Adipocyte (in vitro differentiated cells): ENCODE measurements around the gene SYNJ2.

ENCODE experiments used
- DNase-seq: peaks from one replicate; pipeline ENCODE4 v3.0.0-alpha.2; 2015; ENCODE audit warnings: low read depth
- H3K27me3 ChIP-seq: replicated peaks from 2 replicates; pipeline ENCODE4 v1.7.0; 2013; ENCODE audit warnings: mild to moderate bottlenecking, low read length, moderate library complexity; ENCODE audit not compliant: control insufficient read depth, insufficient read depth
- H3K36me3 ChIP-seq: 2 replicates; pipeline ENCODE4 v1.7.0; 2013; ENCODE audit warnings: low read length, mild to moderate bottlenecking, moderate library complexity; ENCODE audit not compliant: control insufficient read depth, insufficient read depth, severe bottlenecking
- H3K4me1 ChIP-seq: 2 replicates; pipeline ENCODE4 v1.7.0; 2013; ENCODE audit warnings: mild to moderate bottlenecking, low read length, moderate library complexity; ENCODE audit not compliant: control insufficient read depth, insufficient read depth
- H3K4me3 ChIP-seq: 2 replicates; pipeline ENCODE4 v1.7.0; 2013; ENCODE audit warnings: mild to moderate bottlenecking, low read length, moderate library complexity
- H3K9ac ChIP-seq: 2 replicates; pipeline ENCODE4 v1.7.0; 2013; ENCODE audit warnings: mild to moderate bottlenecking, low read length, moderate library complexity
- H3K9me3 ChIP-seq: 2 replicates; pipeline ENCODE4 v1.7.0; 2013; ENCODE audit warnings: mild to moderate bottlenecking, low read length, moderate library complexity; ENCODE audit not compliant: control insufficient read depth

The SYNJ2 gene

GRCh38 chr6:158056355-158056754 lies 74.7 kb downstream of the SYNJ2 start:
- Histone ChIP-seq H3K4me1 (peaks cover 44% of the 10 kb centered on the region), H3K9me3 (no peaks in the 10 kb centered on the region), H3K36me3 (no peaks in the 10 kb centered on the region), H3K4me3 (no peak overlapping the region), H3K27me3 (no peaks in the 10 kb centered on the region), H3K9ac (peak overlapping the region; percentile 73)
- DNase-seq: no peak

GRCh38 chr6:158056804-158057203 lies 75.1 kb downstream of the SYNJ2 start:
- no peak for DNase-seq
- Histone ChIP-seq H3K27me3 (no peaks in the 10 kb centered on the region), H3K4me3 (peak overlapping the region; percentile 48), H3K36me3 (no peaks in the 10 kb centered on the region), H3K9ac (peak overlapping the region; percentile 73), H3K9me3 (no peaks in the 10 kb centered on the region), H3K4me1 (peaks cover 44% of the 10 kb centered on the region)

GRCh38 chr6:158057213-158057987 lies 75.7 kb downstream of the SYNJ2 start:
- peaks cover 44% of the 10 kb centered on the region for H3K4me1 ChIP-seq
- H3K27me3 ChIP-seq: no peaks in the 10 kb centered on the region
- DNase-seq: peak; percentile 73
- H3K36me3 ChIP-seq: no peaks in the 10 kb centered on the region
- peaks cover 1% of the 10 kb centered on the region for H3K9me3 ChIP-seq
- H3K9ac ChIP-seq: peak overlapping the region; percentile 73
- peak overlapping the region; percentile 48 for H3K4me3 ChIP-seq

GRCh38 chr6:158058171-158058651 lies 76.5 kb downstream of the SYNJ2 start:
- Histone ChIP-seq H3K4me1 (peaks cover 44% of the 10 kb centered on the region), H3K9me3 (peaks cover 6% of the 10 kb centered on the region), H3K27me3 (no peaks in the 10 kb centered on the region), H3K4me3 (no peak overlapping the region), H3K9ac (peak overlapping the region; percentile 73), H3K36me3 (peaks cover 4% of the 10 kb centered on the region)
- DNase-seq: peak; percentile 69

GRCh38 chr6:158059108-158059507 lies 77.4 kb downstream of the SYNJ2 start:
- no peak for DNase-seq
- no peaks in the 10 kb centered on the region for H3K27me3 ChIP-seq

GRCh38 chr6:158060455-158061360 lies 79.0 kb downstream of the SYNJ2 start:
- Histone ChIP-seq H3K36me3 (peaks cover 4% of the 10 kb centered on the region), H3K4me3 (no peak overlapping the region), H3K9ac (peak overlapping the region; percentile 75), H3K27me3 (no peaks in the 10 kb centered on the region), H3K9me3 (peaks cover 6% of the 10 kb centered on the region), H3K4me1 (peaks cover 44% of the 10 kb centered on the region)
- peak; percentile 63 for DNase-seq

More at GRCh38 chr6:158059108-158059507, 77.4 kb downstream of the SYNJ2 start:
- no peak overlapping the region for H3K9ac ChIP-seq
- H3K36me3 ChIP-seq: peaks cover 4% of the 10 kb centered on the region
- H3K4me1 ChIP-seq: peaks cover 44% of the 10 kb centered on the region
- peaks cover 6% of the 10 kb centered on the region for H3K9me3 ChIP-seq
- H3K4me3 ChIP-seq: no peak overlapping the region

GRCh38 chr6:158061361-158061708 lies 79.7 kb downstream of the SYNJ2 start:
- Histone ChIP-seq H3K9me3 (peaks cover 6% of the 10 kb centered on the region), H3K4me1 (peaks cover 43% of the 10 kb centered on the region), H3K36me3 (peaks cover 4% of the 10 kb centered on the region), H3K27me3 (no peaks in the 10 kb centered on the region), H3K9ac (no peak overlapping the region), H3K4me3 (no peak overlapping the region)
- no peak for DNase-seq

GRCh38 chr6:158061709-158062461 lies 80.2 kb downstream of the SYNJ2 start:
- H3K4me1 ChIP-seq: peaks cover 38% of the 10 kb centered on the region
- H3K4me3 ChIP-seq: no peak overlapping the region

GRCh38 chr6:158063736-158064135 lies 82.1 kb downstream of the SYNJ2 start:
- Histone ChIP-seq H3K9ac (no peak overlapping the region), H3K27me3 (no peaks in the 10 kb centered on the region), H3K4me1 (peaks cover 21% of the 10 kb centered on the region), H3K36me3 (peaks cover 4% of the 10 kb centered on the region), H3K4me3 (no peak overlapping the region), H3K9me3 (peaks cover 6% of the 10 kb centered on the region)
- DNase-seq: no peak

More at GRCh38 chr6:158061709-158062461, 80.2 kb downstream of the SYNJ2 start:
- H3K27me3 ChIP-seq: no peaks in the 10 kb centered on the region
- H3K9ac ChIP-seq: no peak overlapping the region
- no peak for DNase-seq
- H3K36me3 ChIP-seq: peaks cover 4% of the 10 kb centered on the region
- peaks cover 6% of the 10 kb centered on the region for H3K9me3 ChIP-seq

GRCh38 chr6:158064725-158065251 lies 83.1 kb downstream of the SYNJ2 start:
- H3K4me1 ChIP-seq: peaks cover 18% of the 10 kb centered on the region
- H3K36me3 ChIP-seq: peaks cover 4% of the 10 kb centered on the region
- H3K9ac ChIP-seq: no peak overlapping the region
- peaks cover 6% of the 10 kb centered on the region for H3K9me3 ChIP-seq
- no peaks in the 10 kb centered on the region for H3K27me3 ChIP-seq
- H3K4me3 ChIP-seq: no peak overlapping the region
- no peak for DNase-seq
